KBM-7 (cell line): ENCODE data around the gene LRTM1.

Source experiments
- DNase-seq: peaks from one replicate; pipeline ENCODE4 v3.0.0-alpha.2; 2015
- in situ Hi-C: fragments of 300-500 bp; cut with MboI; formaldehyde crosslinking; loops from 2 replicates; pipeline ENCODE4 v1.14.3; 2020; ENCODE audit warnings: low sequenced_read_pairs, low pct_unique_long_range_greater_than_20kb, mixed read lengths

Gene LRTM1

DNA sequence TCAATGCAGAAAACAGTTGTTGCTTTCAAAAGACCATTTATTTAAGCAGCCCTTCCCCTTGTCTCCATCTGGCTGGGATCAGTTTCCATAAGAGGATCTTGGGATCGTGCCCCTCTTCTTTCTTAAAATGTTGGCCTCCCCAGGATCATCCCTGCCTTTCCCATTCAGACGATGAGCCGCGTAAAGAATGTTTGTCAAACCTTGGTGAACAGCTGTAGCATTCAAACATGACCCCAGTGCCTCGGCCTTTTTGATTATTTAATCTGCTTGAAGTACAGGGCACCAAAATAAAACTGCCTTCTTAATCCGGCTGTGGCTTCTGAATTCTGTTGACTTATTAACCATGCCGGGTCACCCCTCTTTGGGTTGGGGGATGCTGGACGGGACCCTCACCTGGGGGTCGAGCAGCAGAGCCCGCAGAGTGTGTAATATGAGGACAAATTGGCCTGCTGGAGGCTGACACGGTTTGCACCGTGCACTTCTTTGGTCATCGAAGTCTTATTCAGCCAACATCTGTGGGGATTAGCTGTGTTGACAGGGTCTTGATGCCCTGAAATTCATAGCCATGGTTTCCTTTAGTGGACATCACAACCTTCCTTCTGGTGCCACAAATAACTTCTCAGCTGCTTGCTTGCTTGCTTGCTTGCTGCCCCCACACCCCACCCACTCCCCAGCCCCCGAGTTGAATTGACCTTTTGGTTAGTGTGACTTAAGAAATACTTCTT lies at the start of gene LRTM1:
Gene LRTM1 (minus strand): TSS at position 14 of the 725 bp plus-strand sequence. CDS start 148 bp downstream, outside the sequence.
- in situ Hi-C loops: no loop called here
- no peak for DNase-seq

DNA sequence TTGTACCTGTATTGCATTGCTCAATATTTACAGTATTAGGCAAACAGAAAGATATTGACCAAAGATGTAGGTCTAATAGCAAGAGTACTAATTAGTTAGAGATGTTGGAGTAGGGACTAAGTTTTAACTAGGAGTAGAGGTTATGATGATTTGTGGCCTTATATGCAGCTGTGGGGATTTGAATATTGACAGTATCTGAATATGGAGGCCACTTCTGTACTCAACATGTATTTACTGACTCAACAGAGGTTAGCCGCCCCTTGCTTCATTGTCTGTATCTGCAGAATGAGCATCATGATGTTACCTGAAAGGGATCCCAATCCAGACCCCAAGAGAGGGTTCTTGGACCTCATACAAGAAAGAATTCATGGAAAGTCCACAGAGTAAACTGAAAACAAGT lies 49.6 kb upstream of the LRTM1 start:
- no peak for DNase-seq
- in situ Hi-C loops: no loop called here

DNA sequence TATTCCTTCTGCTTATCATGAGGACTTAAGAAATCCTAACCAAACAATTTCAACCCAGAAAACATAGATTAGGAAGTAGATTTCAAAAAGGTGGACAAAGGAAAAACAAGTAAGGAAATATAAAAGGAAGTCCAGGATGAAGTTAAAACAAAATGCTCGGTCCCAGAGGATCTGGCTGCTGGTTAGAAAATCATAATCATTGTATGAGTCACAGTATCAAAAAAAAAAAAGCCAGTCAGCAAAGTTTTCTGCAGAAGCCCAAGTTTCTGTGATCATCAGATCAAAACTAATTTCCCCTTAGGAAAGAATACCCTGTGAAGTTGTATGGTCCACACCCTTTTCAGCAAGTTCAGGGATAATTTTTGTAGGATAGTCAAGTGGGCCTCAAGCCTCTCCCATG lies 43.0 kb upstream of the LRTM1 start:
- in situ Hi-C loops: no loop called here
- no peak for DNase-seq

GRCh38 chr3:54969652-54970051 lies 41.8 kb upstream of the LRTM1 start:
- in situ Hi-C loops: no loop called here
- DNase-seq: no peak

- in situ Hi-C loops: no loop called here
- DNase-seq: no peak
These were observed 40.8 kb upstream of the LRTM1 start for GRCh38 chr3:54968546-54969172.

DNA sequence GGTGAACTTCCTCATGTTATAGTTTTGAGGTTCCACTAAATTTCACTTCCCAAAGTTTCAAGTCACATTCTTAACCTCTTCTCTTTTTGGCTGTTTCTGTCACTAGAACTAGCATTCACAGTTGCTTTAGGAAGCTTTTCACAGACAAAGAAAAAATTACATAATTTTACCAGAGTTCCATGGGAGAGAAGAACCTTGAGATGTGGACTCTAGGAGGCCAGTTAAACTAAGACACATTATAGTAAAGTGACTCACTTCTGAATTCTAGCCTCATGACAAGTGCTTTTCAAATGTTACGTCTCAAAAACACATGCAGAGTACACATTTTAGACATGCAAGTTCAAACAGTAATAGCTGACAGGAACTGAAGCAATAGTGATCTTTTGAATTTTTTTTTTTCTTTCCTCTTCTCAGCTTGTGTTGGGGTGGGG lies 39.9 kb upstream of the LRTM1 start:
- DNase-seq: no peak
- in situ Hi-C loops: no loop called here

- no peak for DNase-seq
- in situ Hi-C loops: no loop called here
These were observed 39.1 kb upstream of the LRTM1 start for GRCh38 chr3:54966979-54967378.

- DNase-seq: no peak
- in situ Hi-C loops: no loop called here
These were observed 37.9 kb upstream of the LRTM1 start for GRCh38 chr3:54965746-54966145.

- DNase-seq: no peak
- in situ Hi-C loops: no loop called here
These were observed 36.2 kb upstream of the LRTM1 start for GRCh38 chr3:54964081-54964480.

DNA sequence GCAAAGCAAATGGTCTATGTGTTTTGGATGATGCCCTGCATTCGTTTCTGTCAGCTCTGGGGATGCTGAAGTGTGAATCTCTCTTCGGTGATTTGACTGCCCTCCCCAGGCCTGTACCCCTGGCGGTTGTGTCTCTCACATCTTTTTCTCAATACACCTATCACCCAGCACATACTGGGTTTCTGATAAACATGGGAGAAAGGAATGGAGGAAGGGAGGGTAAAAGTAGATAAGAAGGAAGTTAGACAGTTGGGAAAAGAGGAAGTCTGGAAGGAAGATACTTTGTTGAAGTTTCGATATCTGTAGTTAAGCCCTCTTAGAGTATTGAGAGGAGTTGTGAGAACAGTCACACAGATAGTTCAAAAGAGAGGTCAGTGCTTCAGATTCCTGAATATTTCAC lies 35.8 kb upstream of the LRTM1 start:
- DNase-seq: peak; percentile 12
- in situ Hi-C loops: no loop called here

DNA sequence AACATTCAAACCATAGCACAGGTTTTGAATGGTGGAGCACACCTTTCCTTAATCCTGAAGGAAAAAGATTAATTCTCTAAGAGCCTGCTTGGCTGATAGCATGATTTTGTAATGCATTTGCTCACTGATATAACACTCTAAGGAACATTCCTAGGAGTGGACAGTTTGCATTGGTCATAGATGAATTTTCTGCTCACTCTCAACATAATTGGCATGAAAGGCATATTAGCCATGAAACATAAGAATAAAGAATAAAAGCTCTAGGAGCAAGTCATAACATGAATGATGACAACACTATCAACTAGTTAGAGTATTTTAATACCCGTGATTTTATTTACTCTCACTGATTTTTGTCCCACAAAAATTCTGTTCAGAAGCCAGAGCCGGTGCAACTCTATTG lies 34.3 kb upstream of the LRTM1 start:
- in situ Hi-C loops: no loop called here
- no peak for DNase-seq

DNA sequence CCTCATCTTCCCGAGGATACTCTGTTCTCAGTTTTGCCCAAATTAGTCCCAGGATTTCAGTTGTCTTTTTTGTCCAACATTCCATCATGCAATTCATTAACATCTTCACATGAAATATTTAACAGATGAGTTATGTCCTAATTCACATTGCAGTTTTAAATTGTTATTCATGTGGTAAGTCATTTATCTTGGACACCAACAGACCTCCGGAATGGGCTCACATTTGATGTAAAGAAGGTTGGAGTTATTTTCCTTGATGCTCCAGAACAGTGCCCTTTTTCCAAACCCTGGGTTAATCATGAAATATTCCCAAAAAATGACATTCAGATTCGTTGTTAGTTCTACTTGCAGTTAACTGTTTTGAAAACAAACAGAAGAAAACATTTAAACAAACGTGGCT lies 32.8 kb upstream of the LRTM1 start:
- in situ Hi-C loops: no loop called here

DNA sequence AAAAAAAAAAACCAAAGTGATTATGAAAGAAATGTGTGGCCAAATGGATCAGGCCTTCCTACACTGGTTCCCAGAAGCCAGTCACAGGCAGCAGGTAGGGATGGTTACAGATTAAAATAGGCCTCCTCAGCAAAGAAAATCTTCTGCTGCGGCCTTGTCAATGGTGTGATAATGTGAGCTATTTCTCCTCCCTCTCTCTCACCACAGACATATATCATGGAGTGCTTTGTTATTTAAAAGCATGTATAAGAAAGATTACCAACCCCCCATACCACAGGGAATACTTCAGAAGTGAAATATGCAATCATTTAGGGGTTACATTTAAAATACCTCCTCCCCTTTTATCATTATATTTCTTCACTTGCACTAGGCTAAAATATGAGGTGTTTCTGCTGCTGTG lies 32.2 kb upstream of the LRTM1 start:
- DNase-seq: no peak
- in situ Hi-C loops: no loop called here

More for the DNA sequence above, 32.8 kb upstream of the LRTM1 start:
- no peak for DNase-seq

DNA sequence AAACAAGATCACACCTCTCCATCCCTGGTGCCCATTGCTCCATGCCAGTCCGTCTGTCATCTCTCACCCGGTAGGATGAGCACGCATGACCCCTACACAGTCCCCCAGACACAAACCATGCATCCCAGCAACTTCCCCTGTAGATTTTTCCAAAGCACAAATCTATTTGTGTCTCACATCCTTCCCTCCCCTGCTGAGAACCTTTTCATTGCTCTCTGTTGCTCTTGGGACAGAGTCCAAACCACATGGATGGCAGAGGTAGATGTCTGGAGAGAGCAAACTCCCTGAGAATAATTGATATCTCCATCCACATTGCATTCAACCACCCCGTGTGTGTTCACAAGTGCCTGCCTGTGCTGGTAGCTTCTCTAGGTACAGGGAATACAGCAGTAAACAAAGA lies 29.9 kb upstream of the LRTM1 start:
- DNase-seq: no peak
- in situ Hi-C loops: no loop called here

- in situ Hi-C loops: no loop called here
- DNase-seq: no peak
These were observed 28.1 kb upstream of the LRTM1 start for GRCh38 chr3:54955941-54956340.

DNA sequence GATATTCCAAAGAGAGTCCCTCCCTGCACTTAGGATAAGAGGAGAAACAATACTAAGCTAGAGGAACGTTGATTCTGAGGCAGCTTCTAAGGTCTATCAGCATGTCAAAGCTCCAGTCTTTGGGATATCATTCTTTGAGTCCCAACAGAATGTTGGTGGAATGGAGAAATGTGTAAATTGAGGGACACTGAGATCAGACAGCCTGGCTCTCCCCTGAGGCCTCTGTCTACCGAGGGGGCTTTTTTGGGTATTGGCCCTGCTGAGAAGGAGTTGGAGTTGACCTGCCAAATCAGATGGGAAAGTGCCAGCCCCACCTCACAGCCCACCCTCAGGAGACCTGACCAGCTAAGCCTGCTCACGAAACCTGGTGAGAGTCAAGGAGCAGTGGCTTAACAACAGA lies 27.6 kb upstream of the LRTM1 start:
- in situ Hi-C loops: no loop called here

DNA sequence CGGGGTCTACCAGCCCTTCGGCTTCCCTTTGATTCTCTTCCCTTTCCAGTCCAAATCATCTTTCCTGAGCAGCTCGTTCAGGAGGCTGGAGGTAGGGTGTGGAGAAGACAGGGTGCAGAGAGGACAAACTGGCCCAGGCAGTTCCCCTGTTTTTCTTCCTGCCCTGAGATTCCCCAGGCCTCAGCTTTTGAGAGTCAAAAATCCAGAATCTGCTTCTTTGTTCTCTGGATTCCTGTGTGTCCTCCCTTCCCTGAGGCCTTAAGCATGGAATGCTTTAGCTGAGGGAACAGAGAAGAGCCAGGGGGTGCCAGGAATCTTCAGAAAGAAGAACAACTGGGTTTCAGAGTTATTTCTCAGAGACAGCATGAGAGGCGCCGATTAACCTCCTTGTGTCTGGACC lies 26.7 kb upstream of the LRTM1 start:
- no peak for DNase-seq
- in situ Hi-C loops: no loop called here

More for the DNA sequence above, 27.6 kb upstream of the LRTM1 start:
- DNase-seq: no peak

- DNase-seq: no peak
These were observed 26.2 kb upstream of the LRTM1 start for GRCh38 chr3:54954022-54954421.

DNA sequence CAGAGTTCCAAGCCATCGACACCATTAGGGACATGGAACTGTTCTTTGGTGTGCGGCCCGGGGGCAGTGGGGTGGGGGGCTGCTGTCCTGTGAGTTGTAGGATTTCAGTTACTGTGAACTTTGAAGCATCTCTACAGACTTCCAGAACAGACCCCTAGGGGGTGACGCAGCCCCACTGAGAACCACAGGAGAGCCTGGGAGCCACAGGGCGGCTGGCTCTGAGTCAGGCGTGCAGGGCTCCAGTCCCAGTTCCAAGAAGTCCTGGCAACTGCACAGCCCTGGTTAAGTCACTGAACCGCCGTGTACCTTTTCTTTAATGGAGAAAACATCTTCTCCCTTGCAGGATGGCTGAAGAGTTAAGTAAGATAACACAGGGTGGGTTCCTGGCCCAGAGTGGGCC lies 23.5 kb upstream of the LRTM1 start:
- in situ Hi-C loops: no loop called here
- no peak for DNase-seq

More at GRCh38 chr3:54954022-54954421, 26.2 kb upstream of the LRTM1 start:
- in situ Hi-C loops: no loop called here

GRCh38 chr3:54950391-54951003 lies 22.6 kb upstream of the LRTM1 start:
- in situ Hi-C loops: no loop called here
- no peak for DNase-seq
